C4-2B (cell line): ENCODE measurements around the gene CASP10.

Source experiments
- ZFX ChIP-seq: fragments of 450-650 bp; IDR thresholded peaks from 2 replicates; pipeline ENCODE4 v1.6.1; 2017
- TF ChIP-seq, protein P1 (sequence below): fragments of 450-650 bp; conservative IDR thresholded peaks from 2 replicates; pipeline ENCODE4 v1.5.1; 2017; ENCODE audit warnings: mild to moderate bottlenecking

DNA sequence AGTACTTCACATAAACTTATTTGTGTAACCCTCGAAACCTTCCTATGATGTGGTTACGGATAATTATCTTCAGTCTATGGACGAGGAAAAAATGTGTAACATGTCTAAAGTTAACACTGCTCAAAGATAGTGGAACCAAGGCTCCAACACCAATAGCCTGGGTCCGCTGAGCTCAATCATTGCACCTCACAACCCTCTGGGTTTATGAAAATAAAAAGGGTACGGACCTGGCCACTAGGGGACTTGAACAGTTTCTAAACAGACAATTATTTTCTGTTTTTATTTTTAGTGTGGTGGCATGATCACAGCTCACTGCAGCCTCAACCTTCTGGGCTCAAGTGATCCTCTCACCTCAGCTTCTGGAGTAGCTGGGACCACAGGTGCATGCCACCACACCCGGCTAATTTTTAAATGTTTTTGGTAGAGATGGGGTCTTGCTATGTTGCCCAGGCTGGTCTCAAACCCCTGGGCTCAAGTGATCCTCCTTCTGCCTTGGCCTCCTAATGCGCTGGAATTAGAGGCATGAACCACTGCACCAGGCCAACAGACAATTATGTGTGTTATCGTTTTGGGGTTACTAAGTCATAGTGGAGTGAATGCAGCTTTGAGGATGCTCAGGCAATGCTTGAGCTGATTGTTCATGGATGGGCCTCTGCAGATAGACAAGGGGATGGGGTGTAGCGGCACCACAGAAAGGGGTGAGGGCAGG is 87.5 kb downstream of the CASP10 start:
- TF ChIP-seq, protein P1, sequence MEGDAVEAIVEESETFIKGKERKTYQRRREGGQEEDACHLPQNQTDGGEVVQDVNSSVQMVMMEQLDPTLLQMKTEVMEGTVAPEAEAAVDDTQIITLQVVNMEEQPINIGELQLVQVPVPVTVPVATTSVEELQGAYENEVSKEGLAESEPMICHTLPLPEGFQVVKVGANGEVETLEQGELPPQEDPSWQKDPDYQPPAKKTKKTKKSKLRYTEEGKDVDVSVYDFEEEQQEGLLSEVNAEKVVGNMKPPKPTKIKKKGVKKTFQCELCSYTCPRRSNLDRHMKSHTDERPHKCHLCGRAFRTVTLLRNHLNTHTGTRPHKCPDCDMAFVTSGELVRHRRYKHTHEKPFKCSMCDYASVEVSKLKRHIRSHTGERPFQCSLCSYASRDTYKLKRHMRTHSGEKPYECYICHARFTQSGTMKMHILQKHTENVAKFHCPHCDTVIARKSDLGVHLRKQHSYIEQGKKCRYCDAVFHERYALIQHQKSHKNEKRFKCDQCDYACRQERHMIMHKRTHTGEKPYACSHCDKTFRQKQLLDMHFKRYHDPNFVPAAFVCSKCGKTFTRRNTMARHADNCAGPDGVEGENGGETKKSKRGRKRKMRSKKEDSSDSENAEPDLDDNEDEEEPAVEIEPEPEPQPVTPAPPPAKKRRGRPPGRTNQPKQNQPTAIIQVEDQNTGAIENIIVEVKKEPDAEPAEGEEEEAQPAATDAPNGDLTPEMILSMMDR: no peak
- no peak for TF ChIP-seq ZFX
